ENCODE measurements around the gene ZDHHC3. TPM values are rescaled to one million over a fixed set of nuclear protein-coding genes. Genes with fewer than 3 reads are reported as not detected.
"Not testable (repeated sequence)": the region's sequence is repeated elsewhere in the genome, so short reads cannot be mapped to it uniquely, and the experiment has no call there.

Gene ZDHHC3
- total and polyA plus RNA-seq, 12 donors = 19.0 to 52.2 (median 42.2) TPM

DNA sequence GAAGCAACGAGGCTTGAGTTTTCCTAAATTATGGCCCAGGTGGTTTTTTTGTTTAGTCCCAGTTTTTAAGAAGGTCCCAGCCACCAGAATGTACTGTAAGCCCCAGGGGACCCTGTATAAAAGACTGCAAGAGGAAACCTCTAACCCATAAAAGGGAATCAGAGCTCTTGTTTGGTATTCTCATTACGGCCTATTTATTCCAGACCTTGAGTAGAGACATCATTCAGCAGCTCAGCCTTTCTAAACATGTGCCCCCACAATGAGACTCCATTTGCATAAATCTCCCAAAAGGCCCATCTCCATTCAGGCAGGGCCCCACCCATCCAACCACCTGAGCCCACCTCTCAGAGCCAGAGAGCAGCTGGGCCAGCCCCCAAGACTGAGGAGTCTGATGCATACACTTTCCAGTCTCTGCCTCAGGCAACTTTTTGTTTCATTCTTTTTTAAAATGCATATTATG, 25.7 kb downstream of the ZDHHC3 start:
- peaks cover 0 to 17% (median 6%) of the 10 kb centered on the region in 9 donors for H3K4me1 ChIP-seq
- no peaks in the 10 kb centered on the region for H3K27me3 ChIP-seq
- no peaks in the 10 kb centered on the region for H3K9me3 ChIP-seq
- TF ChIP-seq, protein P1, sequence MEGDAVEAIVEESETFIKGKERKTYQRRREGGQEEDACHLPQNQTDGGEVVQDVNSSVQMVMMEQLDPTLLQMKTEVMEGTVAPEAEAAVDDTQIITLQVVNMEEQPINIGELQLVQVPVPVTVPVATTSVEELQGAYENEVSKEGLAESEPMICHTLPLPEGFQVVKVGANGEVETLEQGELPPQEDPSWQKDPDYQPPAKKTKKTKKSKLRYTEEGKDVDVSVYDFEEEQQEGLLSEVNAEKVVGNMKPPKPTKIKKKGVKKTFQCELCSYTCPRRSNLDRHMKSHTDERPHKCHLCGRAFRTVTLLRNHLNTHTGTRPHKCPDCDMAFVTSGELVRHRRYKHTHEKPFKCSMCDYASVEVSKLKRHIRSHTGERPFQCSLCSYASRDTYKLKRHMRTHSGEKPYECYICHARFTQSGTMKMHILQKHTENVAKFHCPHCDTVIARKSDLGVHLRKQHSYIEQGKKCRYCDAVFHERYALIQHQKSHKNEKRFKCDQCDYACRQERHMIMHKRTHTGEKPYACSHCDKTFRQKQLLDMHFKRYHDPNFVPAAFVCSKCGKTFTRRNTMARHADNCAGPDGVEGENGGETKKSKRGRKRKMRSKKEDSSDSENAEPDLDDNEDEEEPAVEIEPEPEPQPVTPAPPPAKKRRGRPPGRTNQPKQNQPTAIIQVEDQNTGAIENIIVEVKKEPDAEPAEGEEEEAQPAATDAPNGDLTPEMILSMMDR (IDR thresholded peaks at IDR 0.05) = no peak
- H3K4me3 ChIP-seq = no peak overlapping the region
- ATAC-seq (no peak), DNase-seq (no peak)
- intact Hi-C loops (cut with DNase I) = no loop called here
- no peak overlapping the region for H3K27ac ChIP-seq
- WGBS, 2 donors = 63 to 70% methylated on average over 2 of the region's 2 CpGs
- H3K36me3 ChIP-seq = peaks cover 0 to 39% (median 0%) of the 10 kb centered on the region in 9 donors

GRCh38 chr3:44949770-44950169, 26.2 kb downstream of the ZDHHC3 start:
- H3K27me3 ChIP-seq; intact Hi-C loops (cut with DNase I); ATAC-seq; H3K27ac ChIP-seq; DNase-seq; H3K4me3 ChIP-seq; H3K9me3 ChIP-seq: not testable (repeated sequence)
- Histone ChIP-seq H3K36me3 (peaks cover 0 to 41% (median 3%) of the 10 kb centered on the region in 9 donors), H3K4me1 (peaks cover 0 to 12% (median 5%) of the 10 kb centered on the region in 9 donors)
- 98 to 99% methylated on average over 4 of the region's 4 CpGs for WGBS, 2 donors

DNA sequence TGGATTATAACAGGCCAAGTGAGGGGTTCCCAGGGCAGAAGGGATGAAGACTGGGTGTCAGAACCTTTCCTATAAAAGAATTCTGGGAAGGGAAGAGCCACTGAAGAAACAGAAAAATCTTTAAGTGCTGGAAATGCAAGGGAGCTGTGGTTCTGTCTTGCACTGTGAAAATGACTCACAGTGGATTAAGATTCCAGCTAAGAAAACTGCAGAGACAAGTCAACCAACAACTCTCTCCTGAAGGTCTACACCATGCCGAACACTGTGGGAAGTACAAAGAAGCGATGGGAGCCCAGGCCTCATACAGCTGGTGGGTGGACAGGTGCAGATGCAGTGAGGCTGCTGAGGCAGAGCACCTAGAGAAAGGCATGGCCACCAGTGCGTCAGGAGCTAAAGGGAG, 27.7 kb downstream of the ZDHHC3 start:
- ATAC-seq (no peak), DNase-seq (no peak)
- Histone ChIP-seq H3K4me1 (peaks cover 0 to 10% (median 0%) of the 10 kb centered on the region in 9 donors), H3K27ac (no peak overlapping the region), H3K36me3 (peaks cover 0 to 45% (median 11%) of the 10 kb centered on the region in 9 donors), H3K9me3 (no peaks in the 10 kb centered on the region), H3K4me3 (no peak overlapping the region), H3K27me3 (no peaks in the 10 kb centered on the region)
- TF ChIP-seq, protein P1 (IDR thresholded peaks at IDR 0.05) = no peak
- intact Hi-C loops (cut with DNase I) = no loop called here
- WGBS, 2 donors = 97 to 100% methylated on average over 3 of the region's 3 CpGs

- TF ChIP-seq, protein P1 (IDR thresholded peaks at IDR 0.05) = no peak
- H3K27me3 ChIP-seq = no peaks in the 10 kb centered on the region
- no peak for DNase-seq
- no peak for ATAC-seq
- H3K4me3 ChIP-seq = no peak overlapping the region
- intact Hi-C loops (cut with DNase I) = no loop called here
- H3K4me1 ChIP-seq = peaks cover 5 to 24% (median 19%) of the 10 kb centered on the region in 9 donors
- H3K27ac ChIP-seq = no peak overlapping the region
- whole genome bisulfite sequencing, 2 donors = 92 to 96% methylated on average over 9 of the region's 9 CpGs
- H3K9me3 ChIP-seq = no peaks in the 10 kb centered on the region
- H3K36me3 ChIP-seq = peaks cover 0 to 95% (median 19%) of the 10 kb centered on the region in 9 donors
These were observed 33.6 kb downstream of the ZDHHC3 start for GRCh38 chr3:44942202-44942921.

- TF ChIP-seq, protein P1 (IDR thresholded peaks at IDR 0.05) = no peak
- Histone ChIP-seq H3K4me1 (peaks cover 4 to 24% (median 19%) of the 10 kb centered on the region in 9 donors), H3K4me3 (no peak overlapping the region), H3K9me3 (no peaks in the 10 kb centered on the region), H3K36me3 (peaks cover 0 to 94% (median 19%) of the 10 kb centered on the region in 9 donors), H3K27ac (peak overlapping the region in 2 of 10 donors; percentile 34 to 42), H3K27me3 (no peaks in the 10 kb centered on the region)
- DNase-seq (peak in 1 of 2 donors; percentile 22), ATAC-seq (peak in 7 of 8 donors; percentile 16 to 88 (median 47))
- intact Hi-C loops (cut with DNase I) = no loop called here
- WGBS, 2 donors = 23 to 31% methylated on average over 6 of the region's 6 CpGs
These were observed 36.4 kb downstream of the ZDHHC3 start for GRCh38 chr3:44939581-44940036.

Data from heart right ventricle (tissue), 16 donors.